K562 (cell line): ENCODE results near the gene CUTA. TPM values are rescaled to one million over a fixed set of nuclear protein-coding genes. Genes with fewer than 3 reads are reported as not detected.
A peak's percentile ranks its signal among the peaks of the same experiment; 100 is the strongest.

Experiments used
- CBFB ChIP-seq: sonication (generic); formaldehyde crosslinking; IDR thresholded peaks from 2 replicates; pipeline ENCODE4 v1.4.0; 2020; ENCODE audit warnings: mild to moderate bottlenecking, missing genetic modification reagents
- DDX20 ChIP-seq: fragments of 450-650 bp; IDR thresholded peaks from 2 replicates; pipeline ENCODE4 v1.6.1; 2016; ENCODE audit warnings: missing genetic modification characterization, low read depth, mild to moderate bottlenecking, missing compliant biosample characterization, moderate library complexity
- E2F3 ChIP-seq: fragments of 250-450 bp; sonication (Bioruptor Pico); IDR thresholded peaks from 2 replicates; pipeline ENCODE4 v1.4.0; 2020; ENCODE audit warnings: mild to moderate bottlenecking
- GTF2E2 ChIP-seq: fragments of 200-800 bp; sonication (Bioruptor generic); IDR thresholded peaks from 2 replicates; pipeline ENCODE4 v1.6.1; 2016; ENCODE audit warnings: missing genetic modification characterization, missing compliant biosample characterization
- GTF2F1 ChIP-seq: IDR thresholded peaks from 2 replicates; pipeline ENCODE4 v1.6.1; 2011; ENCODE audit warnings: low read depth, low read length, improper control_type of control experiment
- HDAC3 ChIP-seq: fragments of 450-650 bp; IDR thresholded peaks from 2 replicates; pipeline ENCODE4 v1.6.1; 2018; ENCODE audit warnings: borderline replicate concordance, mild to moderate bottlenecking, moderate library complexity; ENCODE audit not compliant: partially characterized antibody
- MED1 ChIP-seq: sonication (generic); formaldehyde crosslinking; IDR thresholded peaks from 2 replicates; pipeline ENCODE4 v1.8.1; 2023; ENCODE audit warnings: missing genetic modification reagents, borderline replicate concordance
- MXD1 ChIP-seq: fragments of 250-450 bp; sonication (Bioruptor Pico); IDR thresholded peaks from 2 replicates; pipeline ENCODE4 v1.8.0; 2021; ENCODE audit warnings: borderline replicate concordance, mild to moderate bottlenecking, moderate library complexity; ENCODE audit not compliant: poor library complexity, severe bottlenecking
- NCOA1 ChIP-seq: fragments of 450-650 bp; IDR thresholded peaks from 2 replicates; pipeline ENCODE4 v1.6.1; 2016; ENCODE audit warnings: low read depth
- NFRKB ChIP-seq: fragments of 450-650 bp; IDR thresholded peaks from 2 replicates; pipeline ENCODE4 v1.6.1; 2016; ENCODE audit warnings: low read depth
- NUFIP1 ChIP-seq: fragments of 450-650 bp; IDR thresholded peaks from 2 replicates; pipeline ENCODE4 v1.6.1; 2018; ENCODE audit not compliant: partially characterized antibody
- POLR2B ChIP-seq: fragments of 450-650 bp; IDR thresholded peaks from 2 replicates; pipeline ENCODE4 v1.6.1; 2018; ENCODE audit warnings: low read depth; ENCODE audit not compliant: partially characterized antibody
- PTTG1 ChIP-seq: fragments of 450-650 bp; IDR thresholded peaks from 2 replicates; pipeline ENCODE4 v1.6.1; 2016; ENCODE audit warnings: low read depth, mild to moderate bottlenecking, missing genetic modification characterization, missing compliant biosample characterization
- SRSF3 ChIP-seq: fragments of 200-400 bp; formaldehyde crosslinking; IDR thresholded peaks from 2 replicates; pipeline ENCODE4 v1.6.1; 2016; ENCODE audit warnings: mild to moderate bottlenecking, low read length, moderate library complexity; ENCODE audit not compliant: insufficient read depth
- TAF15 ChIP-seq: fragments of 200-400 bp; formaldehyde crosslinking; IDR thresholded peaks from 2 replicates; pipeline ENCODE4 v1.6.1; 2017; ENCODE audit warnings: mild to moderate bottlenecking, low read depth, low read length, moderate library complexity
- THRAP3 ChIP-seq: fragments of 450-650 bp; IDR thresholded peaks from 2 replicates; pipeline ENCODE4 v1.6.1; 2016; ENCODE audit warnings: mild to moderate bottlenecking, inconsistent platforms, borderline replicate concordance
- ZNF12 ChIP-seq: sonication (generic); formaldehyde crosslinking; IDR thresholded peaks from 2 replicates; pipeline ENCODE4 v1.4.0; 2020; ENCODE audit warnings: mild to moderate bottlenecking, missing genetic modification reagents
- ZNF121 ChIP-seq: sonication (generic); formaldehyde crosslinking; conservative IDR thresholded peaks from 2 replicates; pipeline ENCODE4 v1.8.0; 2022; ENCODE audit warnings: missing genetic modification reagents
- polyA plus RNA-seq, 8 experiments: library from polyadenylated mRNA; depleted of rRNA in 4 of 8; stranded (reverse) in 5 of 8; unstranded in 3 of 8; fragments of >200 nt; fragmentation: Nextera tagmentation in 2 of 8; fragmentation: Illumina TruSeq in 1 of 8; extraction: Ambion mirVana in 2 of 8; extraction: Trizol in 1 of 8; gene quantifications; 2 replicates each; pipeline versions ENCODE4 v1.2.1 to v1.2.3, GENCODE V29; 2011 to 2014; ENCODE audit warnings: inconsistent platforms in 1 of 8, missing spikeins in 1 of 8
- total RNA-seq, 7 experiments: library from RNA; depleted of rRNA in 6 of 7; stranded (reverse); fragments of >200 nt in 6 of 7; fragmentation: Illumina TruSeq in 2 of 7; extraction: Trizol in 2 of 7; gene quantifications; 2 replicates each; pipeline versions ENCODE4 v1.2.1 to v1.2.3, GENCODE V29; 2011 to 2021; ENCODE audit warnings: low replicate concordance in 1 of 7
- TF ChIP-seq, protein P1 (sequence below), 2 experiments: IDR thresholded peaks; 2 replicates each; pipeline ENCODE4 v1.6.1; 2011; ENCODE audit warnings: borderline replicate concordance in 1 of 2, control low read depth in 1 of 2, low read depth in 1 of 2, low read length in 1 of 2, mild to moderate bottlenecking in 1 of 2, mixed read lengths in 1 of 2, moderate library complexity in 1 of 2; ENCODE audit not compliant: insufficient read depth in 1 of 2, insufficient read length in 1 of 2, poor library complexity in 1 of 2, severe bottlenecking in 1 of 2; ENCODE audit errors: extremely low read depth in 1 of 2
- TF ChIP-seq, protein P2 (sequence below): sonication (generic); formaldehyde crosslinking; IDR thresholded peaks from 2 replicates; pipeline ENCODE4 v1.4.0; 2020; ENCODE audit warnings: mild to moderate bottlenecking, missing genetic modification reagents
- TF ChIP-seq, protein P3 (sequence below): sonication (generic); formaldehyde crosslinking; IDR thresholded peaks from 2 replicates; pipeline ENCODE4 v1.9.0; 2022; ENCODE audit warnings: mild to moderate bottlenecking, missing genetic modification reagents
- TF ChIP-seq, protein P4 (sequence below): fragments of 250-450 bp; sonication (Bioruptor Pico); IDR thresholded peaks from 2 replicates; pipeline ENCODE4 v1.5.1; 2021; ENCODE audit warnings: mild to moderate bottlenecking

CUTA gene
- total and polyA plus RNA-seq, 9 of the 15 experiments (the other 6 are each of a cell fraction or from before 2014, with no cell fraction given): 166 to 682 (median 310) TPM

GRCh38 chr6:33420491-33421343 is 2.8 kb upstream of the CUTA start (continued):
- TF ChIP-seq TAF15: no peak
- TF ChIP-seq POLR2B: no peak
- TF ChIP-seq E2F3 (CRISPR knock-in tag): no peak
- no peak for TF ChIP-seq CBFB (CRISPR knock-in tag)
- no peak for TF ChIP-seq HDAC3
- TF ChIP-seq ZNF121 (CRISPR knock-in tag): no peak
- TF ChIP-seq GTF2F1: no peak
- peak; percentile 78; the same call in 1 of the 2 replicates for TF ChIP-seq THRAP3
- no peak for TF ChIP-seq PTTG1 (tag)
- TF ChIP-seq MXD1 (CRISPR knock-in tag): no peak
- TF ChIP-seq, protein P1, sequence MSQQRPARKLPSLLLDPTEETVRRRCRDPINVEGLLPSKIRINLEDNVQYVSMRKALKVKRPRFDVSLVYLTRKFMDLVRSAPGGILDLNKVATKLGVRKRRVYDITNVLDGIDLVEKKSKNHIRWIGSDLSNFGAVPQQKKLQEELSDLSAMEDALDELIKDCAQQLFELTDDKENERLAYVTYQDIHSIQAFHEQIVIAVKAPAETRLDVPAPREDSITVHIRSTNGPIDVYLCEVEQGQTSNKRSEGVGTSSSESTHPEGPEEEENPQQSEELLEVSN (IDR thresholded peaks at IDR 0.05; ENCODE audit: borderline replicate concordance in 1 of 2, extremely low read depth in 1 of 2, insufficient read depth in 1 of 2, insufficient read length in 1 of 2, low read depth in 1 of 2, low read length in 1 of 2, poor library complexity in 1 of 2, severe bottlenecking in 1 of 2): peak in 1 of 2 experiments; percentile 31
- TF ChIP-seq, protein P2, sequence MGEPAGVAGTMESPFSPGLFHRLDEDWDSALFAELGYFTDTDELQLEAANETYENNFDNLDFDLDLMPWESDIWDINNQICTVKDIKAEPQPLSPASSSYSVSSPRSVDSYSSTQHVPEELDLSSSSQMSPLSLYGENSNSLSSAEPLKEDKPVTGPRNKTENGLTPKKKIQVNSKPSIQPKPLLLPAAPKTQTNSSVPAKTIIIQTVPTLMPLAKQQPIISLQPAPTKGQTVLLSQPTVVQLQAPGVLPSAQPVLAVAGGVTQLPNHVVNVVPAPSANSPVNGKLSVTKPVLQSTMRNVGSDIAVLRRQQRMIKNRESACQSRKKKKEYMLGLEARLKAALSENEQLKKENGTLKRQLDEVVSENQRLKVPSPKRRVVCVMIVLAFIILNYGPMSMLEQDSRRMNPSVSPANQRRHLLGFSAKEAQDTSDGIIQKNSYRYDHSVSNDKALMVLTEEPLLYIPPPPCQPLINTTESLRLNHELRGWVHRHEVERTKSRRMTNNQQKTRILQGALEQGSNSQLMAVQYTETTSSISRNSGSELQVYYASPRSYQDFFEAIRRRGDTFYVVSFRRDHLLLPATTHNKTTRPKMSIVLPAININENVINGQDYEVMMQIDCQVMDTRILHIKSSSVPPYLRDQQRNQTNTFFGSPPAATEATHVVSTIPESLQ (CRISPR knock-in tag): no peak
- TF ChIP-seq SRSF3: no peak
- TF ChIP-seq, protein P3, sequence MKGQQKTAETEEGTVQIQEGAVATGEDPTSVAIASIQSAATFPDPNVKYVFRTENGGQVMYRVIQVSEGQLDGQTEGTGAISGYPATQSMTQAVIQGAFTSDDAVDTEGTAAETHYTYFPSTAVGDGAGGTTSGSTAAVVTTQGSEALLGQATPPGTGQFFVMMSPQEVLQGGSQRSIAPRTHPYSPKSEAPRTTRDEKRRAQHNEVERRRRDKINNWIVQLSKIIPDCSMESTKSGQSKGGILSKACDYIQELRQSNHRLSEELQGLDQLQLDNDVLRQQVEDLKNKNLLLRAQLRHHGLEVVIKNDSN (CRISPR knock-in tag): no peak
- TF ChIP-seq NUFIP1: no peak
- TF ChIP-seq NCOA1: peak; percentile 97
- TF ChIP-seq MED1 (CRISPR knock-in tag): no peak
- TF ChIP-seq, protein P4, sequence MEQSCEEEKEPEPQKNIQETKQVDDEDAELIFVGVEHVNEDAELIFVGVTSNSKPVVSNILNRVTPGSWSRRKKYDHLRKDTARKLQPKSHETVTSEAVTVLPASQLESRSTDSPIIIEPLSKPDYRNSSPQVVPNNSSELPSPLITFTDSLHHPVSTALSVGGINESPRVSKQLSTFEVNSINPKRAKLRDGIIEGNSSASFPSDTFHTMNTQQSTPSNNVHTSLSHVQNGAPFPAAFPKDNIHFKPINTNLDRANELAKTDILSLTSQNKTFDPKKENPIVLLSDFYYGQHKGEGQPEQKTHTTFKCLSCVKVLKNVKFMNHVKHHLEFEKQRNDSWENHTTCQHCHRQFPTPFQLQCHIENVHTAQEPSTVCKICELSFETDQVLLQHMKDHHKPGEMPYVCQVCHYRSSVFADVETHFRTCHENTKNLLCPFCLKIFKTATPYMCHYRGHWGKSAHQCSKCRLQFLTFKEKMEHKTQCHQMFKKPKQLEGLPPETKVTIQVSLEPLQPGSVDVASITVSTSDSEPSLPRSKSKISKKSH (CRISPR knock-in tag): no peak
- no peak for TF ChIP-seq ZNF12 (CRISPR knock-in tag)
- no peak for TF ChIP-seq GTF2E2
- no peak for TF ChIP-seq DDX20 (tag)
- peak; percentile 45; the same call in 1 of the 2 replicates for TF ChIP-seq NFRKB
